T47D (cell line): Measurements from ENCODE around the gene MRPL36.
"Not testable (repeated sequence)": the region's sequence is repeated elsewhere in the genome, so short reads cannot be mapped to it uniquely, and the experiment has no call there.

Experiments
- DNase-seq, 2 experiments: peaks; one replicate each; pipeline versions ENCODE4 v3.0.0 to v3.0.0-alpha.2; 2011 to 2012; ENCODE audit warnings: low read depth in 1 of 2, low spot score in 1 of 2
- JUND ChIP-seq: IDR thresholded peaks from 2 replicates; pipeline ENCODE4 v1.6.1; 2012; ENCODE audit warnings: low read depth
- in situ Hi-C: cut with HindIII; loops from 2 replicates; pipeline ENCODE4 v1.10.0; 2016; ENCODE audit warnings: low sequenced_read_pairs, low pct_unique_long_range_greater_than_20kb

Gene MRPL36

DNA sequence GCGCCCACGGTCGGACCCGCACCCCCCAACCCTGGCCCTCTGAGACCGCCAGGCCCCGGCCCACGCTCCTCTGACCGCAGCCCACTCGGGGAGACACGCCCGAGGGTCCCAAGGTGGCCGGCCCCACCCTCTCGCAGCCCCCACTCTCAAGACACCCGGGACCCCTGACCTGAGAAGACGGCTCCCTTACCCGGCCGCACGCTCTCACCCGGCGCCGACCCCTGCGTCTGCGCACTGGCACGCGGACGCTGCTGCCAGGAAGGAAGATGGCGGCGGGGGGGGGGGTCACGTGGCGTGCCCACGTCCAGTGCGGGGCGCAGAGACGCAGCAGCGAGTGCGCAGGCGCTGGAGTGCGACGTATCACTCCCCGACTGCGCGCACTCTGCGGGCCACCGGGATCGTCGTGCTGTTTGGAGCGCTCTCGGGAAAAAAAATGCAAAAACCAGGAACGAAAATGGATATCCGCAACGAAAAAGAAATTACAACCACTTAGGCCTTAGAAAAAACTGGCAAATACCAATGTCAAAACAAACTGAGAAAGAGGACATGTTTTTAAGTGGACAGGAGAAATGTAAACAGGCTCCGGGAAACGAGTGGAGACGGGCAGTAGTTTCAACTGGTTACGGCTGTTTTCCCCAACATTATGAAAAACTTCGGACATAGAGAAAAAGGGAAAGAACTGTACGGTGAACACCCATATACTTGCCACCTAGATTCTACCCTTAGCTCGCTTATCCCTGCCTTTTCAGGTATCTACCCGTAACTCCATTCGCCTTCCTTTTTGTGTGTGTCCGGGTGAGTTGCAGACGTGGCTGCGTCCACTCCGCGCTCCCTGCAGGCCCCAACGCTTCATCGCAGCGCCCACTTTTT, at the start of gene MRPL36:
Gene MRPL36 (minus strand): TSS at position 236 of the 870 bp plus-strand sequence. CDS start 902 bp downstream, outside the sequence.
- in situ Hi-C loops = no loop called here
- TF ChIP-seq JUND = no peak
- peak; percentile 93 to 95 for DNase-seq

DNA sequence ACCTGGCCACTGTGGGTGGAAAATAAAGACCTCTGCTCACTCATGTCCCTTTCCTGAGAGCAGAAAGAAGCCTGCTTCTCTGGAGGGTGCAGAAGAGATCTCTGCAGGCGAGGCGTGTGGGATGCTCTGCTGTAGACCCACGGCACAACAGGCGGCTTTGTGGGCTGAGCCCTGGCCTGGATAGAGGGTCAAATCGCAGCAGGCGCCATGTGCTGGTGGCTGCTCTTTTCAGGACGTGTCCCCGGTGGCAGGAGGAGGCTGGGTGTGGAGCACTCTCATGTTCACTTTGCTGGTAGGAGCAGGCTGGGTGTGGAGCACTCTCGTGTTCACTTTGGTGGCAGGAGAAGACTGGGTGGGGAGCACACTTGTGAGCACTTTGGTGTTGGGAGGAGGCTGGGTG, 48.0 kb upstream of the MRPL36 start:
- no peak for TF ChIP-seq JUND
- in situ Hi-C loops = no loop called here
- DNase-seq = no peak

DNA sequence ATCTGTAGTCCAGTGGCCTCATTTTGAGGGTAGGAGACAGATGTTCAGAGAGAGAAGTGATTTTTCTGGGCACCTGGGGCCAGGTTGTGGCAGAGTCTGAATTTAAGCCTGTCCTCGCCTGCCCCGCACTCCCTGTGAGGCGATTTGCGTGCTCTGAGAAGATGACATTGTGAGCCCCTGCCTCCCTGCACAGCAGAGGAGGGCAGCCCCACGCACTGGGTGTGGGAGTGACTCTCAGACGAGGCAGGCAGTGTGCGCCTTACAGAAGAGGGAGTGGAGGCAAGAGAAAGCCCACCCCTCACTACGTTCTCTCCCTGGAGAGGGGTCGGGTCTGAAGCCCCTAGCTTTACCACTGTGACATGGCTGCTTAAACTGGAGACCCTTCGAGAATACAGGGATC, 47.4 kb upstream of the MRPL36 start:
- no peak for TF ChIP-seq JUND
- no peak for DNase-seq
- in situ Hi-C loops = no loop called here

DNA sequence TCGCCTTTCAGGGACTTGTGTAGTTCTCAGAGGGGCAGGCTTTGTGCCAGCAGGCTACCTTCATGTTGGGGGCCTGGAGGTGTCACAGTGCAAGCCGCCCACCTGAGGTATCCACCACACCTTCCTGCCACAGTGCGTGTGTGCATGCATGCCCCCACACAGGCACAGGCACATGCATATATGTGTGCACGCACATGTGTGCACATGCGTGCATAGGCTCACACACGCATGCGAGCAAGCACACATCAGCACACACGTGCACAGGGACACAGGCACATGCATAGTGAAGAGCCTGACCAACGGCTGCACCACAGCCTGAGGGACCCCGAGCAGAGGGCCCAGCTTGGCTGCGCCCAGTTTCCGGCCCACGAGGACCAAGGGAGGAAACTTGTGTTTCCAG, 46.9 kb upstream of the MRPL36 start:
- TF ChIP-seq JUND = no peak
- DNase-seq = no peak
- in situ Hi-C loops = no loop called here

DNA sequence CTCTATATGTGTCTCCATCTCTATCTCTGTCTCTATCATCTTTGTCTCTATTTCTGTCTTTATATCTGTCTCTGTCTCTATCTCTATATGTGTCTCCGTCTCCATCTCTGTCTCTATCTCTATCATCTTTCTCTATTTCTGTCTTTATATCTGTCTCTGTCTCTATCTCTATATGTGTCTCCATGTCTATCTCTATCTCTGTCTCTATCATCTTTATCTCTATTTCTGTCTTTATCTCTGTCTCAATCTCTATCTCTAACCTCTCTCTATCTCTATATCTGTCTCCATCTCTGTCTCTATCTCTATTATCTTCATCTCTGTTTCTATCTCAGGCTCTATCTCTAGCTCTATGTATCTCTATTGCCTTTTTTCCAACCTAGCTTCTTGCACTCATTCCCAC, 46.1 kb upstream of the MRPL36 start:
- in situ Hi-C loops = no loop called here
- DNase-seq = no peak
- TF ChIP-seq JUND = no peak

DNA sequence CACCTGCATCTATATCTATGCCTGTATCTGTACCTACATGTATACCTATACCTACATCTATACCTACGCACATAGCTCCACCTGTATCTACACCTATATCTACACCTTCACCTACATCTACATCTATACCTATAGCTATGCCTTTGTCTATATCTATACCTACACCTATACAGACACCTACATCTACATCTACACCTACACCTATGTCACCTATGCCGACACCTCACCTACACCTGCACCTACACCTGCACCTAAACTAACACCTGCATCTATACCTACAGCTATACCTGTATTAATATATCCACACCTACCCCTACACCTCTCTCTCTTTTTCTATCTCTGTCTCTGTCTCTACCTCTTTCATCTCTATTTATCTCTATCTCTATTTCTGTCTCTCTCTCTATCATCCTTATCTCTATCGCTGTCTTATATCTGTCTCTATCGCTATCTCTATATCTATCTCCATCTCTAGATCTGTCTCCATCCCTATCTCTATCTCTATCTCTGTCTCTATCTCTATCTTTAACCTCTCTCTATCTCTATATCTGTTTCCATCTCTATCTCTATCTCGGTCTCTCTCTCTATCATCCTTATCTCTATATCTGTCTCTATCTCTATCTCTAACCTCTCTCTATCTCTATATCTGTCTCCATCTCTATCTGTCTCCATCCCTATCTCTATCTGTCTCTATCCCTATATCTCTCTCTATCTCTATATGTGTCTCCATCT, 45.2 kb upstream of the MRPL36 start:
- no peak for DNase-seq
- TF ChIP-seq JUND = no peak
- in situ Hi-C loops = no loop called here

DNA sequence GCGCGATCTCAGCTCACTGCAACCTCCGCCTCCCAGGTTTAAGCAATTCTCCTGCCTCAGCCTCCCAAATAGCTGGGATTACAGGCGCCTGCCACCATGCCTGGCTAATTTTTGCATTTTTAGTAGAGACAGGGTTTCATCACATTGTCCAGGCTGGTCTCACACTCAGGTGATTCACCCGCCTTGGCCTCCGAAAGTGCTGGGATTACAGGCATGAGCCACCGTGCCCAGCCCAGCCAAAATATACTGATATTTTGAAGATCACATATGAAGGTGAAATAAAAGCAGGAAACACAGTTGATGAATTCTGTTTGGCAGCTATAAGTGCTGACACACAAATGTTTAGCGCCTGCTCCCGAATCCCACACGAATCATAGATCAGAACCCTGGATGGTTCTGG, 44.1 kb upstream of the MRPL36 start:
- DNase-seq, in situ Hi-C loops: not testable (repeated sequence)

DNA sequence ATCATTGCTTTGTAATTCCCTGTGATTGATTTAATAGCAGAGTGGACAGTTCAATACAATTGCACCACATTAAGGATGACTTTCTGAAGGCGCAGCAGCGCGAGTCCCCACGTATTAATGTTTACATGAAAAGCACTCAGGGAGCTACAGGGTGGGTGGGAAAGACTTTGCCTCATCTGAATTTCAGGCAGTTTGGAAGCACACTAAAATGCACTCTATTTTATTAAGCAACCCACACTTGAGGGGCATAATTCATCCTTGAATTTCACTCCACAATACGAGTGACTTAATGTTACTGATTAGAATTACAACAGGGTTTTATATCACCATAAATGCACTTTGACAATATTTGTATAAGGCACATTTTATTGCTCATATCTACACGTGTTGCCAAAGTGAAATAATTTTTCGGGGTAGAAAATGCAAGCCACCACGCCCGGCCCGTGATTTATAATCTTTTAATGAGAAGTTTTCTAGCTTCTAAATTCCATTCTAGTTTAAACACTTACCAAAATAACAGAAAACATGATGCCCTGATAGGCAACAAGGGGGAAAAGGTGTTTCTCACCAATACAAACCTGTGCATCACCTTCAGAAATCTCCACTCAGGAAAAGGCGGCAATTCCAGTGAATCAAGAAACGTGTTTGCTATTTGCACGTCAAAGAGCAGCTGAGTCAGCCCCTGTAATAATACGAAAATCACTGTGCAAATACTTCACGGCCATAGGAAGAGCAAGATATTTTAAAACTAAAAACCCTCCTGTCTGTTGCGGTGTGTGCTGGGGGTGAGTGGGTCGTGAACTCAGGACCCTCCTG, 42.6 kb upstream of the MRPL36 start:
- no peak for TF ChIP-seq JUND
- in situ Hi-C loops = no loop called here
- DNase-seq = no peak

DNA sequence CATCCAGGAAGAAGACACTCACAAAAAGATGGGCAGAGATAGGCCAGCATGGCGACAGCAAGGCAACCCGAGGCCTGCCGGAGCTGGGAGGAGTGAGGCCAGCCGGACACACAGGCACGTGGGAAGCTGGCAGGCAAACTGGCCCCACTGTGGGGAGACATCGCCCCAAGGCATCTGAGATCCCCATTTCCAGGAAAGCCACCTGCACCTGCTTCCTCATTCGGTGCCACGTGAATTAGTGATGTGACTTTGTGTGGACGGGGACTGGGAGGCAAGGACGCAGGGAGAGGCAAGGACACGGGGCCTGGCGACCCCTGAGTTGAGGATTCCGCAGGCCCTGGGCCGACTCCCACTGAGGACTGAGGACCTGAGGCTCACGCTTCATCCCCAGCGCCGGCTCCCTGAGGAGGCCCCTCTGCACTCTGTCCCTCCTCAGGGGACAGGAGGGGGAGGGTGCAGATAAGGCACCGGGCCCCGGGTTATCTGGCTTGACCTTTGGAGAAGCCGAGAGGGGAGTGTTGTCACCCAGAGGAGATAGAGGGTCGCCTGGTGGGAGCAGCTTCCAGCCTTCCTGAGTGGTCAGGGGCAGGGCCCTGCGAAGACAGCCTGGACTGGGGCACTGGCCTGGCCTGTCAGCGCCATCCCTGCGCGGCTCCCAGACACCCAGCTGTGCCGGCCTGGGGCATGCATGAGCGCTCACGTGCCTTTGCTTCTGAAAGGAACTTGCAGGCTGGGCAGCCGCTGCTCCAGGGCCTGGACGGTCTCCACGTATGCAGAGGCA, 41.3 kb upstream of the MRPL36 start:
- in situ Hi-C loops = no loop called here
- no peak for DNase-seq
- TF ChIP-seq JUND = no peak

DNA sequence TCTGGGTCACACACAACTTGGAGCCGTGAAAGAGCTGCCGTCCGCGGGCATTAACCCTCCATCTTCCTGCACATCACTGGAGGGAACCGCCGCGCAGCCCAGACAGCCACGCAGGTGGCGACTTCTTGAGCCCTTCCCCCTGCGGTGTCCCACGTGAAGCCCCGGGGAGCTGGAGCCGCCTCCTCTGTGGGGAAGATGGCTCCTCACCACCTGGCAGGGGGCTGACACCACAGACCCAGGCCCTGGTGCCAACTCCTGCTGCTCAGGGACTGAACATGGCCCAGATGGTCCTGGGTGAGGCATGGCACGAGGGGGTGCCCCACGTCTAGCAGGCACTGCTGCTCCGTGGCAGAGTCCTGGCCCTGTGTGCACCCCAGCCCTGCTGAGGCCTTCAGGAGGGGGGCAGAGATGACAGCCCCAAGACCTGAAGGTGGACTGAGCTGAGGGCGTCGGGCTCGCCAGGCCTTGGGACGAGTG, 40.5 kb upstream of the MRPL36 start:
- in situ Hi-C loops = no loop called here
- no peak for TF ChIP-seq JUND
- DNase-seq = no peak

DNA sequence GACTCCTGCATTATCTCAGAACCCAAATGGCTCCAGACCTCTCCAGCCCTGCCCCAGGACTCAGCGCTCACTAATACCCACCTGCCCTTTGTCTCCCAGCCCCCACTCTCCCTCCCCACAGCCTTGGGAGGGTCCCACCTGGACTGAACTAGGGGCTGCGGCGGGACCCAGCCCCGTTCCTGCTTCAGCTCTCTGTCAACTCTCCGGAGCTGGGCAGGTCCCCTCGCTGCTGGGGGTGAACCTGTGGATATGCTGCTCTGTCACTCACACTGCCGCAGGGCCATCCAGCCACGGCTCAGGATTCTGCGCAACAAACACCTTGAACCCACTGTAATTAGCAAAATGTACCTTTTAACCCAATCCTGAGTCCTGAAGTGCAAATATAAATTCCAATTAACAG, 38.4 kb upstream of the MRPL36 start:
- TF ChIP-seq JUND = no peak
- DNase-seq = no peak
- in situ Hi-C loops = no loop called here
